Measurements from ENCODE around the gene RNF223. TPM values are rescaled to one million over a fixed set of nuclear protein-coding genes. Genes with fewer than 3 reads are reported as not detected.

The RNF223 gene
- total RNA-seq, 1 donor from 2014 or later = not detected

Other genes with a start within 250 kb of the RNF223 start
- 16.6 and 19.5 TPM in 2 replicates for gene SAMD11, start 150.4 kb downstream of the RNF223 start, total RNA-seq
- 60.5 and 63.3 TPM in 2 replicates for gene NOC2L, start 115.0 kb downstream of the RNF223 start, total RNA-seq
- gene KLHL17, start 113.7 kb downstream of the RNF223 start, total RNA-seq = 26.6 and 31.7 TPM in 2 replicates
- gene PLEKHN1, start 107.8 kb downstream of the RNF223 start, total RNA-seq = 0.21 TPM in 2 replicates
- gene PERM1, start 92.2 kb downstream of the RNF223 start, total RNA-seq = 0.13 TPM in 1 of 2 replicates, not detected in the other
- gene HES4, start 74.2 kb downstream of the RNF223 start, total RNA-seq = 75.0 and 79.2 TPM in 2 replicates
- gene ISG15, start 60.8 kb downstream of the RNF223 start, total RNA-seq = 29.3 and 30.6 TPM in 2 replicates
- gene AGRN, start 54.2 kb downstream of the RNF223 start, total RNA-seq = 175 and 191 TPM in 2 replicates
- gene C1orf159, start 41.8 kb upstream of the RNF223 start, total RNA-seq = 16.9 and 17.9 TPM in 2 replicates
- not detected in 2 replicates for gene TTLL10, start 99.6 kb upstream of the RNF223 start, total RNA-seq
- not detected in 2 replicates for gene TNFRSF18, start 132.3 kb upstream of the RNF223 start, total RNA-seq
- gene TNFRSF4, start 139.8 kb upstream of the RNF223 start, total RNA-seq = 0.19 TPM in 1 of 2 replicates, not detected in the other
- 196 and 200 TPM in 2 replicates for gene SDF4, start 157.7 kb upstream of the RNF223 start, total RNA-seq
- 38.6 and 39.8 TPM in 2 replicates for gene B3GALT6, start 157.9 kb upstream of the RNF223 start, total RNA-seq
- 3.6 and 3.8 TPM in 2 replicates for gene C1QTNF12, start 172.4 kb upstream of the RNF223 start, total RNA-seq
- gene UBE2J2, start 199.5 kb upstream of the RNF223 start, total RNA-seq = 58.2 and 65.1 TPM in 2 replicates
- 6.2 and 11.0 TPM in 2 replicates for gene SCNN1D, start 206.1 kb upstream of the RNF223 start, total RNA-seq
- gene ACAP3, start 233.6 kb upstream of the RNF223 start, total RNA-seq = 62.7 and 73.8 TPM in 2 replicates
- gene PUSL1, start 234.3 kb upstream of the RNF223 start, total RNA-seq = 21.5 and 22.1 TPM in 2 replicates

Measured in osteocyte (in vitro differentiated cells).